Central memory CD8-positive, alpha-beta T cell (primary cell): ENCODE measurements around the gene LIPK.
"Not testable (repeated sequence)": the region's sequence is repeated elsewhere in the genome, so short reads cannot be mapped to it uniquely, and the experiment has no call there.

Experiments used
- ATAC-seq: fragments of 150-1000 bp; cut with Tn5 transposase; replicated peaks from 2 replicates; pipeline ENCODE4 v1.10.0; 2022; ENCODE audit warnings: mild to moderate bottlenecking, moderate FRiP score, moderate number of reproducible peaks; ENCODE audit not compliant: poor library complexity, severe bottlenecking; ENCODE audit errors: extremely low read depth
- DNase-seq, 2 donors: peaks; one replicate each; pipeline ENCODE4 v3.0.0; 2021; ENCODE audit warnings: low spot score in 2 of 2
- H3K27ac Mint-ChIP-seq: one replicate; pipeline ENCODE4 v1.8.0; 2022; ENCODE audit warnings: low read depth, mild to moderate bottlenecking, moderate library complexity, mixed read lengths
- H3K27me3 Mint-ChIP-seq: one replicate; pipeline ENCODE4 v1.8.0; 2022; ENCODE audit warnings: mixed read lengths
- H3K36me3 Mint-ChIP-seq: one replicate; pipeline ENCODE4 v1.8.0; 2022; ENCODE audit warnings: mild to moderate bottlenecking, moderate library complexity, mixed read lengths; ENCODE audit not compliant: insufficient read depth
- H3K4me1 Mint-ChIP-seq: one replicate; pipeline ENCODE4 v1.8.0; 2022; ENCODE audit warnings: mixed read lengths
- H3K4me3 Mint-ChIP-seq: one replicate; pipeline ENCODE4 v1.8.0; 2022; ENCODE audit warnings: mild to moderate bottlenecking, moderate library complexity, mixed read lengths
- H3K9me3 Mint-ChIP-seq: one replicate; pipeline ENCODE4 v1.8.0; 2022; ENCODE audit warnings: mixed read lengths

Gene LIPK

DNA sequence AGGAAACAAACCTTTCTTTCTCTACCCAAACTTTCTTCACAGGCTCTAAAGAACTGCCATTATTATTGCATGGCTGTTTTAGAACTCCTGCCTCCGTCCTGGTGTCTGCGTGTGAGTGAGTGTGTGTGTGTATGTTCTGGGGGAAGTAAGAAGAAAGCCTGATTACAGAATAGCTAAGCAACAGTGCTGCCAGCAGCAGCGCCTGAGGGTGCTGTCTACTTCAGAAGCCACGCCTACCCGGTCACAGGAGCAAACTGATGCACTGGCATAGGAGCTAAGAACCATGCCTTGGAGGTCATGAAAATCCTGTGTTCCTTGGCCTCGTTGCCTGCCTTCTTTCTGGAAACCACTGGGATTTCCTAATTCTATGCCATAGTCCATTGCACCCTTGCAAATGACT is 25.2 kb downstream of the LIPK start:
- Mint-ChIP-seq H3K9me3 (no peaks in the 10 kb centered on the region), H3K27me3 (no peaks in the 10 kb centered on the region), H3K36me3 (peaks cover 2% of the 10 kb centered on the region), H3K4me3 (no peak overlapping the region), H3K27ac (no peak overlapping the region), H3K4me1 (no peaks in the 10 kb centered on the region)
- no peak for ATAC-seq
- DNase-seq, result no peak

DNA sequence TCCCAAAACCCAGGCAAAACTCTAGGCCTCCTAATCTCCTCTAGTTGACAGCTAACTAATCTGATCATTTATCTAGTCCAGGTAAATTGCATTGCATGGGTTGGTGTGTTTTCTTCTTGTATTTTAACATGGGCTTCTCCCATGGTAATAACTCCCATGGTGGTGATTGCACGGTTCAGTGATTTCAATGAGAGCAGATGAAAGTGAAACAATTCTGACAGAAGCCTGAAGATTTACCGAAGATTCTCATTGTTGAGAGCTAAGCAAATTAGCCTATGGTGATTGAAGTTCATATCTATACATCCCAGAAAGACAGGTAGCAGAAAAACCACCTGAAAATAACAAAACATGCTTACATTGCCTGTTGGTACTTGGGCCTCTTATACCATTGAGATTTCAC is 27.2 kb downstream of the LIPK start:
- Mint-ChIP-seq H3K9me3 (no peaks in the 10 kb centered on the region), H3K27me3 (peaks cover 4% of the 10 kb centered on the region), H3K36me3 (peaks cover 2% of the 10 kb centered on the region), H3K4me3 (no peak overlapping the region), H3K4me1 (no peaks in the 10 kb centered on the region), H3K27ac (no peak overlapping the region)
- ATAC-seq (no peak), DNase-seq (no peak)

DNA sequence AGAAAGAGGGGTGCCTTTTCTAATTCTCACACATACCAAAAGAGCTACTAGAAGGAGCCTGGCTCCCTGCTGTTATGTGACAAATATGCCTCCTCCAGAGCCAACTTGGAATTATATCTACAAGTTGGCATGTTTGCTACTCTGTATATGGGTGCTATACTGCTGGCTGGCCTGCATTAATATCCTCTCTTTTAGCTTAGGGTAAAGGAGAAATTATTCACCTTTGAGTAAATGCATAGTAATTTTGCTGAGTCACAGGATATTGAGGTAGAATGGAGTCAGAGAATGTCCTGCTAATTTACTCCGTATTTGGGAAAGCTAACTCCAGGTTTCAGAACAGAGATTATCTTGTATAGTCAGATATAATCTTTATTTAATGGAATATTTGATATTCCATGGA is 29.6 kb downstream of the LIPK start:
- Mint-ChIP-seq H3K4me3 (no peak overlapping the region), H3K36me3 (no peaks in the 10 kb centered on the region), H3K4me1 (no peaks in the 10 kb centered on the region), H3K27me3 (peaks cover 25% of the 10 kb centered on the region), H3K27ac (no peak overlapping the region), H3K9me3 (no peaks in the 10 kb centered on the region)
- DNase-seq (no peak), ATAC-seq (no peak)

DNA sequence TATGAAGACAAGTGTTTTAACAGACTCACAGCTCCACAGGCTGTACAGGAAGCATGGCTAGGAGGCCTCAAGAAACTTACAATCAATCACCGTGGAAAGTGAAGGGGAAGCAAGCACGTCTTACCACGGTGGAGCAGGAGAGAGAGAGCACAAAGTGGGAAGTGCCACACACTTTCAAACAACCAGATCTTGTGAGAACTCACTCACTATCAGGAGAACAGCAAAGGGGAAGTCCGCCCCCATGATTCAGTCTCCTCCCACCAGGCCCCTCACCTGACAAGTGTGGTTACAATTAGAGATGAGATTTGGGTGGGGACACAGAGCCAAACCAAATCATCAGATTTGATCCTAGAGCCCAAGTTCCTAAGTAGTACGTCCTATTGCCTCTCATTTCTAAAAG is 35.9 kb downstream of the LIPK start:
- H3K27ac Mint-ChIP-seq, H3K4me1 Mint-ChIP-seq, H3K36me3 Mint-ChIP-seq, ATAC-seq, DNase-seq, H3K9me3 Mint-ChIP-seq, H3K4me3 Mint-ChIP-seq: not testable (repeated sequence)
- peaks cover 55% of the 10 kb centered on the region for H3K27me3 Mint-ChIP-seq

DNA sequence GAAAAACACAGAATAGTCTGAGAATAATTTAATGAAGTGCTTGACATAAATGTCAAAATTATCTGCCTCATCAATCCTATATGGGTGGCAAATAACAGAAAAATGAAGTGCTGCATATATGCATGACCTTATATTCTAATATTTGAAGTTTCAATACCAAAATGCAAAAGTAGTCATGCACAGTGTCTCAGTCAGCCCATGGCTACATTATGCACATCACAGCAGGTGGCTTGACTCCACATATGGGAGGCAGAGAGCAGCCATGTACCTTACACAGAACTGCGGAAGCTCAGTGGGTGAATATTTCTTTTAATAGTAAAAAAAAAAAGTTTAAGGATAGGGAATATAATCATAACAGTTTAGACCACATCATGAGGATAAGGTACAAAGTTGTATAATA is 36.4 kb downstream of the LIPK start:
- no peak for ATAC-seq
- H3K9me3 Mint-ChIP-seq, result peaks cover 5% of the 10 kb centered on the region
- no peaks in the 10 kb centered on the region for H3K36me3 Mint-ChIP-seq
- no peaks in the 10 kb centered on the region for H3K4me1 Mint-ChIP-seq
- H3K27ac Mint-ChIP-seq, result no peak overlapping the region
- no peak for DNase-seq
- H3K27me3 Mint-ChIP-seq, result peaks cover 55% of the 10 kb centered on the region
- no peak overlapping the region for H3K4me3 Mint-ChIP-seq

DNA sequence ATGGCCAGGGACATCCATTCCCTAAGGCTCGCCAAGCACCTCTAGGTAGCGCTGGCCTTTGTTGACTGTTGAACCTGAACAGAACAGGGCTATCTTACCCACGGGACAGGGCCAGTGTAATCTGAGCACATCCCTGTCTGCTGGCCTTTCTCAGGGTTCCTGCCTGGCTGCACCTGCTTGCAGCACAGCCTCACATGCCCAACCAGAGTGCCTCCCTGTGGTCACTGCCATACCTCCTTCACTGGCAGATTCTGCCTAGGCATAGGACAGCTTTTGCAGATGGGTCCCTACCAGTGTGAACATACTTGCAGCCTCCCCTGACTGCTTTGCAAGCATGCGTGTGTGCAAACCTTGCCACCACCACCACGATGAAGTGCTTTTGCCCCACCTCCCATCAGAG is 38.0 kb downstream of the LIPK start:
- no peaks in the 10 kb centered on the region for H3K4me1 Mint-ChIP-seq
- no peak for DNase-seq
- peaks cover 43% of the 10 kb centered on the region for H3K27me3 Mint-ChIP-seq
- no peak overlapping the region for H3K27ac Mint-ChIP-seq
- H3K9me3 Mint-ChIP-seq, result peaks cover 5% of the 10 kb centered on the region
- H3K36me3 Mint-ChIP-seq, result no peaks in the 10 kb centered on the region
- H3K4me3 Mint-ChIP-seq, result no peak overlapping the region
- no peak for ATAC-seq

DNA sequence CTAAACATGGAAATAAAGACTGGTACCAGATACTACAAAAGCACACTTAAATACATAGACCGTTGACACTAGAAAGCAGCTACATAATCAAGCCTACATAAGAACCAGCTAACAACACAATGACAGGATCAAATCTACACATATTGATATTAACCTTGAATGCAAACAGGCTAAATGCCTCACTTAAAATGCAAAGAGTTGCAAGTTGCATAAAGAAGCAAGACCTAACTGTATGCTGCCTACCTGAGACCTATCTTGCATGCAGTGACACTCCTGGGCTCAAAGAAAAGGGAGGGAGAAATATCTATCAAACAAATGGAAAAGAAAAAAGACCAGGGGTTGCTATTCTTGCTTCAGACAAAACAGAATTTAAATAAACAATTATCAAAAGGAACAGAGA is 39.6 kb downstream of the LIPK start:
- DNase-seq, result no peak
- ATAC-seq, result no peak
- Mint-ChIP-seq H3K9me3 (peaks cover 5% of the 10 kb centered on the region), H3K27me3 (peaks cover 30% of the 10 kb centered on the region), H3K4me3 (no peak overlapping the region), H3K4me1 (no peaks in the 10 kb centered on the region), H3K27ac (no peak overlapping the region), H3K36me3 (no peaks in the 10 kb centered on the region)

DNA sequence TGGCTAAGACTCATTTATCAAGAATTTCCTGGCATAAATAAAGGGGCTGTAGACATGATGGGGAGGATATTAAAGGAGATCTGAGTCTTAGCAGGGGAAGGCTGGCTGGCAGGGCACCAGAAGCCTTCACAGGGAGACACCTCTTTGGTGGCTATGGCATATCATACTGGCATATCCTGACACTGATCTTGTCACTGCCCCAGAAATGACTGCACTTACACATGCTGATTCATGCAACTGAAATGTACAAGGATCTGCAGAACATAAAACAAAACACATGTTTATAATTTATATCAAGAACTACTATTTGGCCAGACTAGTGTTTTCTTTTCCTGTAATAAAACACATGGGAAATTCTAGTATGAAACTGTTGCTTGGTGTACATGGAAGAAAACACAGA is 48.2 kb downstream of the LIPK start:
- H3K27me3 Mint-ChIP-seq, result no peaks in the 10 kb centered on the region
- ATAC-seq, result no peak
- no peaks in the 10 kb centered on the region for H3K9me3 Mint-ChIP-seq
- no peak for DNase-seq
- no peak overlapping the region for H3K27ac Mint-ChIP-seq
- no peaks in the 10 kb centered on the region for H3K36me3 Mint-ChIP-seq
- H3K4me3 Mint-ChIP-seq, result no peak overlapping the region
- no peaks in the 10 kb centered on the region for H3K4me1 Mint-ChIP-seq

DNA sequence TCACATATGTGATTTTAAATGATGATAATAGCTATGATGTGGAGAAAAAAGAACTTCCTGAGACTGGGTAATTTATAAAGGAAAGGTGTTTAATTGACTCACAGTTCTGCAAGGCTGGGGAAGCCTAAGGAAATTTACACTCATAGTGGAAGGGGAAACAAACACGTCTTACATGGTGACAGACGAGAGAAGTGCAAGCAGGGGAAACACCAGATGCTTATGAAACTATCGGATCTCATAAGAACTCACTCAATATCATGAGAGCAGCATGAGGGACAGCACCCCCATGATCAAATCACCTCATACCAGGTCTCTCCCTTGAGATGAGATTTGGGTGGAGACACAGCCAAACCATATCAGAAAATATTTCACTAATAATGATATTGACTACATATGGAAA is 49.7 kb downstream of the LIPK start:
- no peak overlapping the region for H3K4me3 Mint-ChIP-seq
- DNase-seq, result no peak
- no peak overlapping the region for H3K27ac Mint-ChIP-seq
- peaks cover 7% of the 10 kb centered on the region for H3K4me1 Mint-ChIP-seq
- no peaks in the 10 kb centered on the region for H3K27me3 Mint-ChIP-seq
- no peaks in the 10 kb centered on the region for H3K9me3 Mint-ChIP-seq
- H3K36me3 Mint-ChIP-seq, result no peaks in the 10 kb centered on the region
- ATAC-seq, result no peak

DNA sequence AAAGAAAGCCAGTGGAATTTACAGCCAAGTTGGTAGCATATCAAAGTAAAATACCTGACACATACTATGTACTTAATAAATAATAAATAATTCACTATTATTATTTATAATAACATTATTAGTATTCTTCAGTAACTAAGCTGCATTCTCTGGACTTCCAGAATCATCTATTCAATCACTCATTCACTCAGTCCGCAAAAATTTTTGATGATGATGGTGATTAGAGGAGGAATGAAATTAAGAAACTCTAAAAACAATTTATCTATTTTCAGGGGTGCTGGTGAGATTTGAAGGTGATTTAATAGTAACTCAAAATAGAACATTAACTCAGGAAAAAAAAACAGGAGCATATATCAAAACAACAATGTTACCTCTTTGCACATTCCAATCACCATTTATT is 50.6 kb downstream of the LIPK start:
- Mint-ChIP-seq H3K4me3 (no peak overlapping the region), H3K4me1 (peaks cover 7% of the 10 kb centered on the region), H3K27me3 (no peaks in the 10 kb centered on the region), H3K36me3 (no peaks in the 10 kb centered on the region), H3K27ac (no peak overlapping the region), H3K9me3 (no peaks in the 10 kb centered on the region)
- no peak for DNase-seq
- ATAC-seq, result no peak

DNA sequence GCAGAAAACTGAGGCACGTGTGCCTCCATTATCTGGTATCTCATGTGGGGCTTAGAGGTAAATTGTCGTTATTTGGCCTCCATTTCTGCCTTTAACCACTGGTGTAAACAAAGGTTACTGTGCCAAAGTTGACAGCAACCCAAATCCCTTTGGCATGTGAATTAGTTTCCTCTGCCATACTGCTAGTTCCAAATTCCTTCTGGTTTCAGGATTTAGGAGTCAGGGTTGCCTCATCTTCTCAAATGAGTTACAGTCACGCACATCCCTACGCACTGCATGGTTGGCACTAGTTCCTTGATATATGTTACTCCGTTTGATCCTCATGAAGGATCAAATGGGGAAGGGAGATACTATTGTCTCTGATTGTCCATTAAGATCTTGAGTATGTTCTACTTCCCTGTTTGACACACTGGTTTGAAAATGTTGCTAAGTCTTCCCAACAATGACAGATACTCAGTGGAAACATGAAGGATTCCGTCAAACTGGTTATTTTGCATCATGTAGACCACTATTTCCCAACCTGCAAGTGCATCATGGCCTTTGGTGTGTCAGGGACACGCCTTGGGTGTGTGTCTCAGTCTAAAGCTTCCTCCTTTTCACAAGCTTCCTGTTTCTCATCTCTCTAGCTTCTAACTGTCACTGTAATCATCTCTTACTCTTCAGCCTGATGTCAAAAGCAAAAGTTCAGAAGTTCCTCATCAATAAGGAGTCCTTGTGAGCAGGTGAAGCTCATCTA is 53.5 kb downstream of the LIPK start, which contains the start of gene LIPN:
LIPN (plus strand) TSS at position 655 of the 736 bp plus-strand sequence. CDS start 1,386 bp downstream, outside the sequence.
- no peaks in the 10 kb centered on the region for H3K9me3 Mint-ChIP-seq
- no peak within 1 kb of the TSS for H3K27ac Mint-ChIP-seq
- no peaks in the 10 kb centered on the region for H3K27me3 Mint-ChIP-seq
- peaks cover 7% of the 10 kb centered on the region for H3K4me1 Mint-ChIP-seq
- no peaks in the 10 kb centered on the region for H3K36me3 Mint-ChIP-seq
- DNase-seq, result no peak
- no peak within 1 kb of the TSS for H3K4me3 Mint-ChIP-seq
- no peak for ATAC-seq

DNA sequence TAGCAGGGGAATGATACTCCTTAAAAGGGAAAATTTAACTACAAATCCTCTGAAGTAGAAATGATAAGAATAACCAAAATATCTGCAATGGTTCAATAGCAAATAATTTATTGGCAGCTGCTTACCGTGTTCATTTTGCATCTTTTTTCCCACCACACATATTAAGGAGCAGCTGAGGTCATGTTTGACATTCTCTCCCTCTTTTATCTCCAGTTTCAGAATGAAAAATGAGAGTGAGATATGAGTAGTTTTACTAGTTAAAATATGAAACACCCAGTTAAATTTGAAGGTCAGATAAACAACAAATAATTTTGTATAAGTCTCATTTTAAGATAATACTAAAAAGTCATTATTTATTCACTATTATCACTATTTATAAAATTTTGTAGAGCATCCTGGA is 56.9 kb downstream of the LIPK start:
- Mint-ChIP-seq H3K27ac (no peak overlapping the region), H3K36me3 (no peaks in the 10 kb centered on the region), H3K27me3 (no peaks in the 10 kb centered on the region), H3K4me1 (peaks cover 7% of the 10 kb centered on the region), H3K4me3 (no peak overlapping the region), H3K9me3 (no peaks in the 10 kb centered on the region)
- DNase-seq (no peak), ATAC-seq (no peak)

DNA sequence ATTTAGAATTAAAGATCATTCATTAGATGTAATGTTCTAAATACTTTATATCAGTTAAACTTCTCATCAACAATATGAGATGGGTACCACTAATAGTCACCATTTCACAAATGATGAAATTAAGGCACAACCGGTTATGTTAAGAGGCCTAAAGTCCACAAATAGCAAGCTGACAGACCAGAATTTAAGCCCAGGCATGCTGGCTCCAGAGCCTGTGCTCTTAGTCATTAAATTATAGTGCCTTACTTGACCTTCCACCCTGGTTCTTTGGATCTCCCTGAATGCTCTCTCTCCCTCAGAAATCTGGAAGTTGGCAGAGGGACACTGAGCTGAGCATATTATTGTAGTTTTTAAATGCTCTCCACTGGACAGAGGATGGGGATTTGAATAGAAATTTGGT is 57.4 kb downstream of the LIPK start:
- no peaks in the 10 kb centered on the region for H3K9me3 Mint-ChIP-seq
- H3K4me3 Mint-ChIP-seq, result no peak overlapping the region
- H3K27ac Mint-ChIP-seq, result no peak overlapping the region
- no peaks in the 10 kb centered on the region for H3K27me3 Mint-ChIP-seq
- ATAC-seq (no peak), DNase-seq (no peak)
- H3K4me1 Mint-ChIP-seq, result peaks cover 7% of the 10 kb centered on the region
- H3K36me3 Mint-ChIP-seq, result no peaks in the 10 kb centered on the region
